MM.1S (cell line): ENCODE measurements around the gene MRPL1.

Experiments
- CTCF ChIP-seq: fragments of 300-600 bp; sonication (generic); IDR thresholded peaks from 2 replicates; pipeline ENCODE4 v1.5.1; 2016; ENCODE audit warnings: antibody characterized with exemption, low read length, mixed read lengths
- EZH2 ChIP-seq: fragments of 300-600 bp; sonication (generic); optimal IDR thresholded peaks from 2 replicates; pipeline ENCODE3; 2017; ENCODE audit warnings: low read depth, mild to moderate bottlenecking, antibody characterized with exemption, low read length, mixed read lengths
- EZH2phosphoT487 ChIP-seq: fragments of 300-600 bp; sonication (generic); IDR thresholded peaks from 2 replicates; pipeline ENCODE4 v1.6.1; 2018; ENCODE audit warnings: antibody characterized with exemption, low read length

DNA sequence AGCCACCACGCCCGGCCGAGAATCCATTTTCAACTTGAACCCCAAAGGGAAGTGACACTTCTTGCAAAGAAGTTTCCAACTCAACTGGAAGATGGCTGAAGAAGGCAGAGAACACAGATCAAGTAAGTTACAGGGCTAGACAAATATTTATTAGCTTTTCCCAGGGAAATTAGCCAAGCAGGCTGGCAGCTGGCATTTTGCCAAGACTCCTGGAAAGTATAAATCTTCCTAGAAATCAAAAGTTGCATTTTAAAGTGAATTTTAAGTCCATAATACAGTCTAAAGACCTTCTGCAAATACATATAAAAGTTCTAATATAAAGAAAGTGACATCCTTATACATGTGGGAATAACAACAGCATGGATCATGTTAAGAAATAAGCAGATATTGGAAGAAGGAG, 3.4 kb upstream of the MRPL1 start:
- TF ChIP-seq EZH2 (no peak), CTCF (no peak), EZH2phosphoT487 (no peak)
